ENCODE measurements around the gene PPFIA2.

DNA sequence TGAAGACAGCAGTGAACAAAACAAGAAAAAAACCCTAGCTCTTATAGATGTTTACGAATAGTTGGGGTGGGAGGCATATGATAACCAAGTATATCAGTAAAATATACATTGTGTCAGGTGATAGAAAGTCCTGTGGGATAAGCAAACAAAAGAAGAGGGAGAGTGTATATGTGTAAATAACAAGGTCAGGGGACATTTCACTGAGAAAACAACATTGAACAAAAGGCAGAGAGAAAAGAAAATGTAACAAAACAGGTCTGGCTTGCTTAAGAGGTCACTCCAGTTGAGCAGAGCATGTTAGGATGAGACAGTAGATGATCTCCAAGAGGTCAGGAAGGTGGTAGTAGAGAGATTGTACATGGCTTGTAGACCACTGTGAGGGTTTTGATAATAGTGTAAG lies 377.2 kb downstream of the PPFIA2 start:
- no peak for TF ChIP-seq POLR2A (IDR thresholded peaks at IDR 0.05)
- TF ChIP-seq, protein P1, sequence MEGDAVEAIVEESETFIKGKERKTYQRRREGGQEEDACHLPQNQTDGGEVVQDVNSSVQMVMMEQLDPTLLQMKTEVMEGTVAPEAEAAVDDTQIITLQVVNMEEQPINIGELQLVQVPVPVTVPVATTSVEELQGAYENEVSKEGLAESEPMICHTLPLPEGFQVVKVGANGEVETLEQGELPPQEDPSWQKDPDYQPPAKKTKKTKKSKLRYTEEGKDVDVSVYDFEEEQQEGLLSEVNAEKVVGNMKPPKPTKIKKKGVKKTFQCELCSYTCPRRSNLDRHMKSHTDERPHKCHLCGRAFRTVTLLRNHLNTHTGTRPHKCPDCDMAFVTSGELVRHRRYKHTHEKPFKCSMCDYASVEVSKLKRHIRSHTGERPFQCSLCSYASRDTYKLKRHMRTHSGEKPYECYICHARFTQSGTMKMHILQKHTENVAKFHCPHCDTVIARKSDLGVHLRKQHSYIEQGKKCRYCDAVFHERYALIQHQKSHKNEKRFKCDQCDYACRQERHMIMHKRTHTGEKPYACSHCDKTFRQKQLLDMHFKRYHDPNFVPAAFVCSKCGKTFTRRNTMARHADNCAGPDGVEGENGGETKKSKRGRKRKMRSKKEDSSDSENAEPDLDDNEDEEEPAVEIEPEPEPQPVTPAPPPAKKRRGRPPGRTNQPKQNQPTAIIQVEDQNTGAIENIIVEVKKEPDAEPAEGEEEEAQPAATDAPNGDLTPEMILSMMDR (IDR thresholded peaks at IDR 0.05), result no peak
